Lung (tissue), 12 donors: ENCODE data around the gene NUDT11. TPM values are rescaled to one million over a fixed set of nuclear protein-coding genes. Genes with fewer than 3 reads are reported as not detected.

Source experiments
- ATAC-seq: fragments of 200-7000 bp; cut with Tn5 transposase; one replicate; pipeline ENCODE4 v1.9.1; 2020; ENCODE audit warnings: moderate number of reproducible peaks; ENCODE audit not compliant: insufficient read depth, low FRiP score
- DNase-seq, 3 donors: peaks; one replicate each; pipeline ENCODE4 v3.0.0-alpha.2; 2013 to 2017
- H3K27ac ChIP-seq, 2 donors: one replicate each; pipeline ENCODE4 v1.5.1; 2013; ENCODE audit warnings: mild to moderate bottlenecking in 2 of 2, moderate library complexity in 2 of 2, control low read depth in 1 of 2, inconsistent platforms in 1 of 2, low read depth in 1 of 2, low read length in 1 of 2
- H3K27me3 ChIP-seq, 3 donors: one replicate each; pipeline ENCODE4 v1.5.1; 2013; ENCODE audit warnings: low read length in 2 of 3; ENCODE audit not compliant: control insufficient read depth in 3 of 3, insufficient read depth in 3 of 3
- H3K36me3 ChIP-seq, 4 donors: one replicate each; pipeline ENCODE4 v1.5.1; 2013; ENCODE audit warnings: low read length in 4 of 4, mild to moderate bottlenecking in 1 of 4, moderate library complexity in 1 of 4; ENCODE audit not compliant: control insufficient read depth in 4 of 4, insufficient read depth in 4 of 4
- H3K4me1 ChIP-seq, 5 donors: one replicate each; pipeline ENCODE4 v1.5.1; 2013; ENCODE audit warnings: low read length in 5 of 5, mild to moderate bottlenecking in 2 of 5, moderate library complexity in 1 of 5; ENCODE audit not compliant: control insufficient read depth in 5 of 5, insufficient read depth in 5 of 5
- H3K4me3 ChIP-seq: one replicate; pipeline ENCODE4 v1.5.1; 2013; ENCODE audit warnings: mild to moderate bottlenecking, control low read depth, moderate library complexity
- H3K9ac ChIP-seq, 2 donors: one replicate each; pipeline ENCODE4 v1.5.1; 2013; ENCODE audit warnings: low read length in 2 of 2, control low read depth in 1 of 2; ENCODE audit not compliant: insufficient read depth in 1 of 2
- H3K9me3 ChIP-seq, 4 donors: one replicate each; pipeline ENCODE4 v1.5.1; 2013; ENCODE audit warnings: low read length in 3 of 4, mild to moderate bottlenecking in 1 of 4, moderate library complexity in 1 of 4; ENCODE audit not compliant: control insufficient read depth in 4 of 4, insufficient read depth in 3 of 4
- WGBS, 2 donors: extraction: QIAGEN DNeasy Blood & Tissue Kit; methylation state at CpG; one replicate each; pipeline ENCODE4 v1.1.7; 2013; 5-methylcytosine and 5-hydroxymethylcytosine counted together
- polyA plus RNA-seq, 2 donors: library from polyadenylated mRNA; stranded (reverse); fragments of 200-250 nt; gene quantifications; one replicate each; pipeline ENCODE4 v1.2.1, GENCODE V29; 2013
- total RNA-seq, 2 donors: library from RNA; depleted of rRNA in 1 of 2; stranded (reverse); fragments of >200 nt in 1 of 2; gene quantifications; one replicate each; pipeline ENCODE4 v1.2.1, GENCODE V29; 2014 to 2021
- TF ChIP-seq, protein P1 (sequence below): IDR thresholded peaks from 2 replicates; pipeline ENCODE4 v1.5.1; 2012; ENCODE audit warnings: mild to moderate bottlenecking; ENCODE audit errors: control extremely low read depth, extremely low read depth
- donor health status: control.
- donor health status: control.
- donor health status: Bipolar disorder and iron deficiency.
- donor health status: healthy.
- donor health status: DM: yes; HTN: yes; CAD: no.

The NUDT11 gene
- total and polyA plus RNA-seq, 4 donors, result 0.22 to 3.6 (median 0.42) TPM

DNA sequence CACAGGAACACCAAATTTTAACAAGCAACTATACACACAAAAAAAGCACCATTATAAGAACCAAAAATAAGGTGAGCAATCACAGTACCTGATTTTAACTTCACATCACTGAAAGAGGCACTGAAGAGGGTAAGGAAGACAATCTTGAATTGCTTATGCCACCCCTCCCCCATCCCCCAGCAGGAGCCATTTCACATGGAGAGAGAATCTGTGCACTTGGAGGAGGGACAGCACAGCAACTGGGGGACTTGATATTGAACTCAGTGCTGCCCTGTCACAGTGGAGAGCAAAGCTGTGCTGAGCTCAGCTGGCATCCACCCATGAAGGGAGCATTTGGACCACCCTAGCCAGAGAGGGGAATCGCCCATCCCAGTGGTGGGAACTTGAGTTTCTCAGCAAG, 56.0 kb downstream of the NUDT11 start:
- Histone ChIP-seq H3K9me3 (peaks cover 0 to 4% (median 0%) of the 10 kb centered on the region in 4 donors), H3K4me1 (no peaks in the 10 kb centered on the region), H3K27me3 (peaks cover 4 to 12% (median 6%) of the 10 kb centered on the region in 3 donors), H3K4me3 (no peak overlapping the region), H3K9ac (no peak overlapping the region), H3K36me3 (no peaks in the 10 kb centered on the region), H3K27ac (no peak overlapping the region)
- DNase-seq (no peak), ATAC-seq (no peak)
- WGBS, 2 donors, result 48 to 100% methylated on average over 1 of the region's 1 CpG
- TF ChIP-seq, protein P1, sequence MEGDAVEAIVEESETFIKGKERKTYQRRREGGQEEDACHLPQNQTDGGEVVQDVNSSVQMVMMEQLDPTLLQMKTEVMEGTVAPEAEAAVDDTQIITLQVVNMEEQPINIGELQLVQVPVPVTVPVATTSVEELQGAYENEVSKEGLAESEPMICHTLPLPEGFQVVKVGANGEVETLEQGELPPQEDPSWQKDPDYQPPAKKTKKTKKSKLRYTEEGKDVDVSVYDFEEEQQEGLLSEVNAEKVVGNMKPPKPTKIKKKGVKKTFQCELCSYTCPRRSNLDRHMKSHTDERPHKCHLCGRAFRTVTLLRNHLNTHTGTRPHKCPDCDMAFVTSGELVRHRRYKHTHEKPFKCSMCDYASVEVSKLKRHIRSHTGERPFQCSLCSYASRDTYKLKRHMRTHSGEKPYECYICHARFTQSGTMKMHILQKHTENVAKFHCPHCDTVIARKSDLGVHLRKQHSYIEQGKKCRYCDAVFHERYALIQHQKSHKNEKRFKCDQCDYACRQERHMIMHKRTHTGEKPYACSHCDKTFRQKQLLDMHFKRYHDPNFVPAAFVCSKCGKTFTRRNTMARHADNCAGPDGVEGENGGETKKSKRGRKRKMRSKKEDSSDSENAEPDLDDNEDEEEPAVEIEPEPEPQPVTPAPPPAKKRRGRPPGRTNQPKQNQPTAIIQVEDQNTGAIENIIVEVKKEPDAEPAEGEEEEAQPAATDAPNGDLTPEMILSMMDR, result no peak

Other genes starting within 250 kb of the NUDT11 start
- gene NUDT10, start 163.8 kb downstream of the NUDT11 start, total RNA-seq, result 1 to 10 TPM in 1 of 2 donors, not detected in 1; 5.9 TPM
- gene NUDT10, start 163.8 kb downstream of the NUDT11 start, polyA plus RNA-seq, result under 1 TPM; 0.30 to 0.32 TPM
- gene CENPVL3, start 122.3 kb upstream of the NUDT11 start, total RNA-seq, result not detected
- gene CENPVL3, start 122.3 kb upstream of the NUDT11 start, polyA plus RNA-seq, result not detected
- not detected for gene CENPVL2, start 186.2 kb upstream of the NUDT11 start, total RNA-seq
- not detected for gene CENPVL2, start 186.2 kb upstream of the NUDT11 start, polyA plus RNA-seq
- gene CENPVL1, start 213.9 kb upstream of the NUDT11 start, total RNA-seq, result not detected
- gene CENPVL1, start 213.9 kb upstream of the NUDT11 start, polyA plus RNA-seq, result not detected
- gene GSPT2, start 246.8 kb upstream of the NUDT11 start, total RNA-seq, result 10 to 100 TPM in 1 of 2 donors, 1 to 10 TPM in 1; 7.8 to 11.1 TPM
- gene GSPT2, start 246.8 kb upstream of the NUDT11 start, polyA plus RNA-seq, result 1 to 10 TPM; 3.2 to 4.8 TPM